Psoas muscle (tissue), 8 donors: ENCODE data around the gene MRPS26. TPM values are rescaled to one million over a fixed set of nuclear protein-coding genes. Genes with fewer than 3 reads are reported as not detected.
A peak's percentile ranks its signal among the peaks of the same experiment; 100 is the strongest.
"Not testable (repeated sequence)": the region's sequence is repeated elsewhere in the genome, so short reads cannot be mapped to it uniquely, and the experiment has no call there.

Source experiments
- ATAC-seq, 4 donors: fragments of 200-7000 bp; cut with Tn5 transposase; one replicate each; pipeline ENCODE4 v1.9.1; 2020; ENCODE audit warnings: moderate library complexity in 3 of 4, mild to moderate bottlenecking in 2 of 4
- DNase-seq, 2 donors: peaks; one replicate each; pipeline ENCODE4 v3.0.0-alpha.2; 2020
- H3K27ac ChIP-seq: fragments of 200-600 bp; one replicate; pipeline ENCODE4 v1.8.0; 2022
- H3K27me3 ChIP-seq, 3 donors: fragments of 200-600 bp in 1 of 3; one replicate each; pipeline versions ENCODE4 v1.6.1 to v1.8.0; 2013 to 2022; ENCODE audit warnings: low read length in 2 of 3, mild to moderate bottlenecking in 2 of 3, moderate library complexity in 1 of 3; ENCODE audit not compliant: insufficient read depth in 3 of 3
- H3K36me3 ChIP-seq, 2 donors: fragments of 200-600 bp in 1 of 2; one replicate each; pipeline versions ENCODE4 v1.6.1 to v1.8.0; 2013 to 2022; ENCODE audit warnings: low read depth in 1 of 2, mild to moderate bottlenecking in 1 of 2, moderate library complexity in 1 of 2; ENCODE audit not compliant: insufficient read depth in 1 of 2
- H3K4me1 ChIP-seq: fragments of 200-600 bp; one replicate; pipeline ENCODE4 v1.8.0; 2022
- H3K4me3 ChIP-seq: fragments of 200-600 bp; one replicate; pipeline ENCODE4 v1.8.0; 2022; ENCODE audit warnings: mild to moderate bottlenecking
- H3K9me3 ChIP-seq: fragments of 200-600 bp; one replicate; pipeline ENCODE4 v1.8.0; 2022
- WGBS, 3 donors: extraction: QIAGEN DNeasy Blood & Tissue Kit; methylation state at CpG; one replicate each; pipeline versions ENCODE4 v1.1.6 to v1.1.7; 2013; 5-methylcytosine and 5-hydroxymethylcytosine counted together
- intact Hi-C, 2 donors: fragments of 100-400 bp; cut with DNase I; formaldehyde crosslinking; loops; one replicate each; pipeline versions ENCODE4 v1.11.0 to v1.14.2; 2022
- polyA plus RNA-seq, 3 donors: library from polyadenylated mRNA; stranded (reverse); fragments of 200-250 nt; gene quantifications; one replicate each; pipeline ENCODE4 v1.2.3, GENCODE V29; 2013
- total RNA-seq, 4 donors: library from RNA; stranded (reverse); fragmentation: NEBNext Ultra II Directional in 2 of 4; extraction: Animal tissue kit (Norgen Biotek cat#: 25700) in 2 of 4; gene quantifications; one replicate each; pipeline versions ENCODE4 v1.2.1 to v1.2.4, GENCODE V29; 2021 to 2023
- TF ChIP-seq, protein P1 (sequence below): fragments of 200-600 bp; IDR thresholded peaks from one replicate; pipeline ENCODE4 v1.8.0; 2022; ENCODE audit warnings: antibody characterized with exemption
- donor health status: healthy with polysubstance abuse.
- donor health status: DM: no; HTN: no; CAD: no; lungs with moderate emphysema.
- donor health status: Bipolar disorder and iron deficiency.
- donor health status: healthy.
- donor health status: DM: yes; HTN: yes; CAD: no.
- donor health status: DM: no; HTN: no; CAD: no.
- donor health status: DM: no; HTN: no; CAD: no.
- donor health status: DM: yes; HTN: yes; CAD: no.

The MRPS26 gene
- total and polyA plus RNA-seq, 7 donors, result 42.8 to 150 (median 49.0) TPM

GRCh38 chr20:3021327-3021726 lies 24.5 kb upstream of the MRPS26 start:
- WGBS, 3 donors, result 63 to 83% (median 67%) methylated on average over 4 of the region's 4 CpGs
- peak in 1 of 4 donors; percentile 10 for ATAC-seq
- peaks cover 6 to 74% of the 10 kb centered on the region in 2 donors for H3K36me3 ChIP-seq

DNA sequence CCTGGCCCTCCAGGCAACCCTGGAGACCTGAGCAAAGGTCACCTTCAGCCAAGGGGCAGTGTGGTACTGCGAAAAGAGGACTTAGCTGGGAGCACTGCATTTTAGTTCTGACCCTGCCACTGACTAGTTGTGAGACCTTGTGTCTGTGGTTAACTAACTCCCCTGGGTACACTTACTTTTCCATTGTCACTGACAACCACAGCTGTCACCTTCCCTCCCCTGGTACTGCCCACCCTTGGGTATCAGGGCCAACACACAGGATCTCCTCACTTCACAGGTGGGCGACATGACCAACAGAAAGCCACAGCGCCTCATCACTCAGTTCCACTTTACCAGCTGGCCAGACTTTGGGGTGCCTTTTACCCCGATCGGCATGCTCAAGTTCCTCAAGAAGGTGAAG lies 24.1 kb upstream of the MRPS26 start:
- H3K36me3 ChIP-seq, result peaks cover 6 to 74% of the 10 kb centered on the region in 2 donors
- no peaks in the 10 kb centered on the region for H3K4me1 ChIP-seq
- 93 to 99% (median 98%) methylated on average over 5 of the region's 5 CpGs for WGBS, 3 donors
- ATAC-seq, result peak in 1 of 4 donors; percentile 30
- DNase-seq, result no peak
- H3K9me3 ChIP-seq, result no peaks in the 10 kb centered on the region
- no peaks in the 10 kb centered on the region for H3K27me3 ChIP-seq
- TF ChIP-seq, protein P1, sequence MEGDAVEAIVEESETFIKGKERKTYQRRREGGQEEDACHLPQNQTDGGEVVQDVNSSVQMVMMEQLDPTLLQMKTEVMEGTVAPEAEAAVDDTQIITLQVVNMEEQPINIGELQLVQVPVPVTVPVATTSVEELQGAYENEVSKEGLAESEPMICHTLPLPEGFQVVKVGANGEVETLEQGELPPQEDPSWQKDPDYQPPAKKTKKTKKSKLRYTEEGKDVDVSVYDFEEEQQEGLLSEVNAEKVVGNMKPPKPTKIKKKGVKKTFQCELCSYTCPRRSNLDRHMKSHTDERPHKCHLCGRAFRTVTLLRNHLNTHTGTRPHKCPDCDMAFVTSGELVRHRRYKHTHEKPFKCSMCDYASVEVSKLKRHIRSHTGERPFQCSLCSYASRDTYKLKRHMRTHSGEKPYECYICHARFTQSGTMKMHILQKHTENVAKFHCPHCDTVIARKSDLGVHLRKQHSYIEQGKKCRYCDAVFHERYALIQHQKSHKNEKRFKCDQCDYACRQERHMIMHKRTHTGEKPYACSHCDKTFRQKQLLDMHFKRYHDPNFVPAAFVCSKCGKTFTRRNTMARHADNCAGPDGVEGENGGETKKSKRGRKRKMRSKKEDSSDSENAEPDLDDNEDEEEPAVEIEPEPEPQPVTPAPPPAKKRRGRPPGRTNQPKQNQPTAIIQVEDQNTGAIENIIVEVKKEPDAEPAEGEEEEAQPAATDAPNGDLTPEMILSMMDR, result no peak
- intact Hi-C loops, result no loop called here
- no peak overlapping the region for H3K4me3 ChIP-seq
- no peak overlapping the region for H3K27ac ChIP-seq

More at GRCh38 chr20:3021327-3021726, 24.5 kb upstream of the MRPS26 start:
- intact Hi-C loops, result no loop called here
- Histone ChIP-seq H3K4me3 (no peak overlapping the region), H3K27ac (no peak overlapping the region), H3K9me3 (no peaks in the 10 kb centered on the region), H3K4me1 (no peaks in the 10 kb centered on the region), H3K27me3 (no peaks in the 10 kb centered on the region)
- TF ChIP-seq, protein P1, result no peak
- DNase-seq, result no peak

GRCh38 chr20:3022559-3023490 lies 23.0 kb upstream of the MRPS26 start:
- H3K9me3 ChIP-seq, H3K4me3 ChIP-seq, H3K27me3 ChIP-seq, DNase-seq, H3K4me1 ChIP-seq, ATAC-seq, H3K27ac ChIP-seq, intact Hi-C loops: not testable (repeated sequence)
- 88 to 92% (median 90%) methylated on average over 20 of the region's 20 CpGs for WGBS, 3 donors
- peaks cover 1 to 74% of the 10 kb centered on the region in 2 donors for H3K36me3 ChIP-seq

DNA sequence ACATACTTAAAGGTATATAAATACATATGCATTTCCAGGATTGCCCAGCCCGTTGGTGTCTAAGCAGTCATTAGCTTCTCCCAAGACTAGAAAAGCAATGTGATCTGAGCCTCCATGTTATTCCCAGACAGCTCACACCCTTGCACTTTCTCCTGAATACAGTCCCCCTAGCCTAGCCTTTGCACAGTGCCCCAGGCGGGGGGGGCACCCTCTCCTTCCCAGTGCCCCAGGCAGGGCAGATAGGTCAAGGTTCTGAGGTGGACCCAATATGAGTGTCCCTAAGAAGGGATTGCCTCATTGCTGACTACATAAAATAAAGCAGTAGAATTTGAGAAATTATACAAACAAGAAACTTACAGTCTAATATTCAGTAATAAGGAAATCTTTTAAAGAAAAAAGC lies 17.9 kb upstream of the MRPS26 start:
- H3K4me1 ChIP-seq, result no peaks in the 10 kb centered on the region
- peaks cover 0 to 92% of the 10 kb centered on the region in 2 donors for H3K36me3 ChIP-seq
- H3K4me3 ChIP-seq, result no peak overlapping the region
- H3K27me3 ChIP-seq, result no peaks in the 10 kb centered on the region
- H3K9me3 ChIP-seq, result no peaks in the 10 kb centered on the region
- DNase-seq, result no peak
- 70 to 80% (median 79%) methylated on average over 2 of the region's 2 CpGs for WGBS, 3 donors
- TF ChIP-seq, protein P1, result no peak
- intact Hi-C loops, result no loop called here
- ATAC-seq, result no peak
- no peak overlapping the region for H3K27ac ChIP-seq

- Histone ChIP-seq H3K4me3 (no peak overlapping the region), H3K36me3 (peaks cover 0 to 85% of the 10 kb centered on the region in 2 donors), H3K27ac (no peak overlapping the region), H3K9me3 (no peaks in the 10 kb centered on the region), H3K27me3 (no peaks in the 10 kb centered on the region), H3K4me1 (no peaks in the 10 kb centered on the region)
- intact Hi-C loops, result no loop called here
- DNase-seq (no peak), ATAC-seq (no peak)
- 93 to 98% (median 95%) methylated on average over 3 of the region's 3 CpGs for WGBS, 3 donors
- TF ChIP-seq, protein P1, result no peak
Observed at GRCh38 chr20:3031524-3032147, 14.2 kb upstream of the MRPS26 start.
